HG03097 (cell line): ENCODE data around the gene PCDH9.
A peak's percentile ranks its signal among the peaks of the same experiment; 100 is the strongest.
"Not testable (repeated sequence)": the region's sequence is repeated elsewhere in the genome, so short reads cannot be mapped to it uniquely, and the experiment has no call there.

ENCODE experiments used
- ATAC-seq: cut with Tn5 transposase; IDR thresholded peaks from one replicate; pipeline ENCODE4 v1.9.1; 2021; ENCODE audit not compliant: unreplicated experiment, low FRiP score

The PCDH9 gene

DNA sequence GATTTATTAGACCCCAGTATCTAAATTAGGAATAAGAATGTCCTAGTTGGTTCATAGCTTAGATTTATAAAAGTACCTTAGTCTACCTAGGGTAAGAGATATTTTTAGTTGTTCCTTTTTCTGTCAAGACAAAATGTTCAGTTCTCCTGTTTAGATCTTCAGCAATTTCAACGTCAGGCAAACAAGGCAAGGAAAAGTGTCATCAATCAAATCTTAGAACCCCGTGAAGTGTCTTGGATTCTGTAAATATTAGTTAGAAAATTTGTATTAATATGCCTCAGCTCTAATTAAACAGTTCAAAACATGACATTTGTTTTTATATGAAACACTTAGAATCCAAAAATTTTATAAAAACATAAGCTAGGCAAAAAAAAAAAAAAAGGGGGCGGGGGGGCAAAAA is 296.6 kb downstream of the PCDH9 start:
- no peak for ATAC-seq

DNA sequence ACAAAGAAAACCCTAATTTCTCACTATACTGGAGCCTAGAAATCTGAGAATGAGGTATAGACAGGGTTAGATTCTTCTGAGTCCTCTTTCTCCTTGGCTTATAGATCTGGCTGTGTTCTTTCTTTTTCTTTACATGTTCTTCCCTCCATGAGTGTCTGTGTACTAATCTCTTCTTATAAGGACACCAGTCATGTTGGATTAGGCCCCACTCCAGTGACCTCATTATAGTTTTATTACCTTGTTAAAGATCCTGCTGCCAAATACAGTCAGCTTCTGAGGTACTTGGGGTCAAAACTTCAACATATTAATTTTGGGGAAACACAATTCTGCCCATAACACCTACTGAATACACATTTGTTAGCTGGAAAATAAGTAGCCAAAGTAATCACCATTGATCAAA is 302.6 kb downstream of the PCDH9 start:
- ATAC-seq = no peak

DNA sequence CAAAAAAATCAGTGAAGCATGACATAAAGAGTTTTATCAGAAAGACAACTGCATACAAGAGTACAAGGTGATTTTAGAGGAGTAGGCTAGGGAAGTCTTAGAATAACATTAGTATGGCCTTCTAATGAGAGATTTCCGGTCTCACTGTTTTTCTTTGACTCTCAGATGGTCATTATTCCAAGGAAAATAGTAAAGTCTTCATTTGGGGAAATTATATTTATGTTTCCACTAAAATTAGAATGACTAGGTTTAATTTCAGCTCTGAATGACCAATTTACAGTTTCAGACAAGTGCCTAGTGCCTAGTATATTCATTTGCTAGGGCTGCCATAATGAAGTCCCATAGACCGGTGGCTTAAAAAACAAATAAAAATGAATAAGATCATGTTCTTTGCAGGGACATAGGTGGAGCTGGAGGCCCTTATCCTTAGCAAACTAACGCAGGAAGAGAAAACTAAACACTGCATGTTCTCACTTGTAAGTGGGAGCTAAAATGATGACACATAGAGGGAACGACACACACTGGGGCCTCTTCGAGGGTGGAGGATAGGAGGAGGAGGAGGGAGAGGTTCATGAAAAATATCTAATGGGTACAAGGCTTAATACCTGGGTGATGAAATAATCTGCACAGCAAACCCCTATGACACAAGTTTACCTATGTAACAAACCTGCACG is 303.1 kb downstream of the PCDH9 start:
- no peak for ATAC-seq

DNA sequence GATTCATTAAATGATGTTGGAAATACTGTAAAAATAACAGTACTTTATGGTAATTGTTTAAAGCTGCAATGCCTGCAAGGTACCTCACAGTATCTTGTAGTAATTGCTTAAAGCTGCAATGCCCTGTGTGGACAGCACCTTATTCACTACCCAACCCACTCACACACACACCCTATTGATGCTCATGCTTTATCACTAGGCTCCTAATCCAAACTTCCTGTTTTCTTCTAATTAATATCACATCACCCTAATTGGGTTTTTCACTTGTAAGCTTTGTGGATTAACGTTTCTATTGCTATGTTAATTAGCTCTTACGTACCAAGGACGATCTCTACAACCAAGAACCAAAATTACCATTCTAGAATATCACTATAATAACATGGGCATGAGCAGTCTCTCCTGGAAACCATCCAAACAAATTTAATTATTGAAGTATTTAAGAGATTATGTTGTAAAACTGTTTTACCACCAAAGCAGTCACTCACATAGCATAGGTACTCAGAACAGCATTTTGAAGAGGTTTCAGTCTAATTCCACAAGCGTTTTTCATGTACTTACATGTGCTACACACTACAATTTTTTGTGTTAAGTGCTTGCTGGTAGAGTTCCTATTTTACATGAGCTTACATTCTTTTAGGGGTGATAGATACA is 303.8 kb downstream of the PCDH9 start:
- no peak for ATAC-seq

DNA sequence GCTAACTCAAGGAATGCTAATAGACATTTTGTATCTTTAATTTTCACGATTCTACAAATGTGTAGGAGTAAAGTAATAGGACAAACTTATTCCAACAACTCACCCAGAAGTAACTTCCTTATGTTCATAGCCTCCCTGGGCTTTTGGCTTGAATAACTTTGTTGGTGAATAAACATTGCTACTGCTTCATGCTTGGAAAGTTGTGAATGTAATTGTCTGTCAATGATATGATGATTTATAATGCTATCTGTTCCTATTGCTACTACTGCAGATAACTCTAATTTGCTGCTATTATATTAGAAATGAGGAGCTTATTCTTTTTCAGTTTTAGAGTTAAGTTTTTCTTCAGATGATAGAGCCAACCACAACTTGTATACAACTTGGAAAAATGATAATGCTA is 307.7 kb downstream of the PCDH9 start:
- no peak for ATAC-seq

DNA sequence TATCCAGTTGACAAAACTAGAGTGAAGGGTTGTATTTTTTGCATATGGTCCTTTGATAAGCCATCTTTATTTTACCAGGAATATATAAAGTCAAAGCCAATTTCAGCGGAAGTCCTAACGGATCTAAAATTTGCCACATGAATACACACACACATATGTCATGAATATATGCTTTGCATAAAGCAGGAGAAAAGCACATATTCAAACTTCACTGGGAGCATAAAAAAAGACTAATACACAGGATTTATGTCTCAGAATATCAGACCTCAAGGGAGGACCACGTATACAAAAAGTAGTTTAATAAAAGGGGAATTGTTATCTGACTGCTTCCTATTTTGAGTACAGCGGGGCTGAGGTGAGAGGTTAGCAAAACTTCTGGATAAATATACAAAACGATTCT is 308.7 kb downstream of the PCDH9 start:
- ATAC-seq = no peak

DNA sequence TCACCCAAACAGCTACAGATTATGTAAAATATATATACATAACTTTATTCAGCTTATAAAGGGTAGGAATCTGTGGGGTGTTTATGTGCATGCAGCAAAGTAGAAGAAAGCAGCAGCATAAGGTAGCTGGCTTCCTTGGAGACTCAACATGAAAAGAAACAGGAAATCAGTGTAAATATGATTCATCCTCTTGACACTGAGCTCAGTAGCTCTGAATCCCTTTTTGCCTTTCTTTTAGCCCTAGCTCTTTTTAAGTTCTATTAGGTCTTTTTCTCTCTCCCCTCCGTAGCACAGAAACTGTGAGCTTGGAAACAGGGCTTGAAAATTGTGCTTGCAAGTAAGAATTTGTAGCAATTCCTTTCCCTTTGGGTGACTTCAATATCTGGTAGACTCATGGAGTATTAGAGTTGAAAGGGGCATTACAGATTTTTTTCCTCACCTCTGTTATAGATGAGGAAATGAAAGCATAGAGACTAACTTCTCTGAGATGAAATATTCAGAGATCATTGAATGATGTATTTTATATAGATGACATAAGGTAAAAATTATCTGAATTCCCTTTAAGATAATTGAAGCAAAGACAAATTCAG is 314.4 kb downstream of the PCDH9 start:
- no peak for ATAC-seq

DNA sequence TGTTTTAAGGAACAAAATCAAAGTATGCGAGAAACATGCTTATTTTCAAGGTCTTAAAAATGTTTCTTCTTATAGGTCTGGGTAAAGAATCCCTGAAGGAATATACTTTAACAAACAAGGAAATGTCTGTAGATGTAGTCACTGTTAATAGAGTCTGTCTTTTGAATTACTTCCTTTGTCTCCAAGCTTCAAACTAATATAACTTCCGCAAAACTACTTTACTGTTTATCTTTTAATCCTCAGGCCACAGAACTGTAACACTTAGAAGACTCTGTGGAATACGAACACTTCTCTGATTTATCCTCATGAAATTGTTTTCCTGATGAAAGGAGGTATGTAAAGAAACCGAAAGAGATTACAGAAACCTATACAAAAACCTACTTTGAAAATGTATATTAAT is 316.0 kb downstream of the PCDH9 start:
- ATAC-seq = no peak

DNA sequence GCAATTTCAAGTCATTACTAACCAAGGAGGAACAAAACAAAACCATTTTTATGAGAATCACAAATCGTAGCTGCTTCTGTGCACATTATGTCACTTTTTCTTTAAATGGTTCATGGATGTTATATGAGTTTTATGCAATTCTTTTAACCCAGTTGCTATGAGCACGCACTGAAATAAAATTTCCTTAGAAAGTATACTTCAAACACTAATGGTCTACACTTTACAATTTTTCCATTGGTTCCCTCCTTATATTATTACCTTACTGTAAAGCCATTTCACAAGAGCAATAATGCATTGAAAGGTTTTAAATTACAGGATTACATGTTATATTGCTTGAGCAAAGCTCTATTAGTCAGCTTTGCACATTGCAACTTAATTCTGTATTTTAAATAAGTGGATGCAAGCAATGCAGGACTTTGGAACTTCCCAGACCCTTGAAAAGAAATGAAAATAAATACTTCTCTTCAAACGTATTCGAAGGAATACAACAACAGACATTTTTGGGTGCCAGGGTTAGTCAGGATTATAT is 318.7 kb downstream of the PCDH9 start:
- no peak for ATAC-seq

DNA sequence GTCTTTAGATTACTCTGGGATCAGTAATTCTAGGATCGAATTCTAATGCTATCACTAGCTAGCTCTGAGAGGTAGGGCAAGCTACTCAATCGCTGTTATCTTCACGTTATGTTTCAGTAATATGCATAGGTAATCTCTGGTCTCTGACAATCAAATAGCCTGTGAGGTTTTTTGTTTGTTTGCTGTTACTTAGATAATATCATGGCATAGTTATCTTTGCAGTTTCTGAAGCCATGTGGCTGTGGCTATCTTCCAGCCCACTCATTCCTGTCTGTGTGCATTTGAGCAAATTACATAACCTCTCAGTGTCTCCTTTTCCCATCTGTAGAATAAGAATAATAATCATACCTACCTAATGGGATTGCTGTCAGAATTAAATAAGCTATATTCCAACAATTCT is 330.2 kb downstream of the PCDH9 start:
- ATAC-seq = no peak

DNA sequence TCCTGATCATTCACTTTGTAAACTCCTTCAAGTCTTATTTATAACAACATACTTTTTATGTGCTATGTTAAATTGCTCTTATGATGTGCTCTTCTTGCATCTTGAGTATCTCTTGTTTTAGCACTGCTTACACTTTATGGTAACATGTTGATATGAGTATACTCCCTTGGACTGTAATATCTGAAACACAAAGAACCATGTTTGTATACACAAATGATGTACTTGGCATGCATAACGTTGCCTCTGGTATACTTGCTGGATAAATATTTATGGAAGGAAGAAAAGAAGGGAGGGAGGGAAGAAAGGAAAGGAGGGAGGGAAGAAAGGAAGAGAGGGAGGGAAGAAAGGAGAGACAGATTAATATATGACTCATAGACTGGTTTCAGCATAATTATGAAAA is 333.2 kb downstream of the PCDH9 start:
- ATAC-seq = no peak

DNA sequence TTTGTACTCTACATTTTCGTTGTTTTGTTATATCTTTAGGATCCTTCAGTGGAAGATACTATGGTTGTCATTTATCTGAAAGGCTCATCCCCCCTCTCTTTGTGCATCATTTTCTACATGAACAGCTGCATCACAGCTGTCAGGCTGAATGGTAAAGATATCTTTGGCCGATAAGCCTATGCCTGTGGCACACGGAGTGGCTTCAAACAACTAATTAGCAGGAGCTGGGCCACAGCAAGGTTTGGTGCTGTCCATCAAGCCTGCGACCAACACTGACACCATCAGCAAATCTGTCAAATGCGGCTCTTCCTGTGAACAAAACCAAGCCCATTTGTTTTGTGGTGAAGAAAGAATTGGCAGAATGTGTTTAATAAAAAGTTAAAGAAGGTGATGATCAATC is 334.4 kb downstream of the PCDH9 start:
- no peak for ATAC-seq

DNA sequence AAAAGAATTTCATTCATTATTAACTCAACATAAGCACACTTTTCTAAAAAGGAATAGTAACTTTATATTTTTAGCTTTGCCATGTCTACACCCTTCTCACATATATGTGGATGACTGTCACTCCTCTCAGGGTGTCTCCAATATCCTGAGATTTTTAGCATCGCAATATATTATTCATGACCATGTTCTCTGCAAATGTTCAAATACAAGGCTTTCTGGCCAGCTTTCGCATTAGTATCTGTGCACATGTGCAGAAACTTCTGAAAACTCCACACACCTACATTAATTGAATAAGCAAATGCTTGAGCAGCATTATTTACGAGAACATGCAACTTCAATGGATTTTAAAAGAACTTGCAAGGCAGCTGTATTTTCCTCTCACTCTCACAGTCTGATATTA is 334.8 kb downstream of the PCDH9 start:
- ATAC-seq = no peak

DNA sequence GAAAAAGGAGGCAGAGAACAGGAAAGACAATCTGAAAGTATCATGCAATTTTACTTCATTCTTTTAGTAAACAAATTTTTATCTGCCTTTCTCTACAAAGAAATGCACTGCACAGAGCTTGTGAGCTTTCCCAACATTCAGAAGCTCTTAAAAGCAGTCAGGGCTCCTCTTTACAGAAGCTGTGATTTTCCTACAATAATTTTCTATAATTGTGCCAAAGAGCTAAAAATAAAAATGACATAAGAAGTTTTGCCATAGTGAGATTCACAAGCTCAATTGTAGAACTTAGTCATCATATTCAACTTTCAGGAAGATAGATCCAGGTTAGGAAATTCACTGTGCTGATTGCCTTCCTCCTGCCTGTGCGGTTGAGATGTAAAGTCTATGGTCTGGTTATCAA is 341.4 kb downstream of the PCDH9 start:
- ATAC-seq = no peak

DNA sequence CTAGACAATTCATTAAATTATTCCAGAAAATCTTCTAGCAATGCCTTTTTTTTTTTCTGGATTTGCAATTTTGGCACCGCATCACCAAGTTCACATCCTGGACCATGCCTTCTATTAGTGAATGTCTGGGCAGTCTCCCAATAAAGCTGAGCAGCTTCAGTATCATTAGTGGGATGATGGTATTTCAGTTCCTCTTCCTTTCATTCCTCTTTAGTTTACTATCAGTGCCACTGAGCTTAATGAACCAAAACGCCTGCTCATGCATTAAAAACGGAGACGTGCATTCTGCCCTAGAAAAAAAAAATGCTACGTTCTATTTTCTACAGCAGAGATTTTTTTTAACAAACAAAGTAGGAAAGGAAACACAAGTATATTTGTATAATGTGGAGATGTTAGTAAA is 343.0 kb downstream of the PCDH9 start:
- peak; percentile 61 for ATAC-seq

DNA sequence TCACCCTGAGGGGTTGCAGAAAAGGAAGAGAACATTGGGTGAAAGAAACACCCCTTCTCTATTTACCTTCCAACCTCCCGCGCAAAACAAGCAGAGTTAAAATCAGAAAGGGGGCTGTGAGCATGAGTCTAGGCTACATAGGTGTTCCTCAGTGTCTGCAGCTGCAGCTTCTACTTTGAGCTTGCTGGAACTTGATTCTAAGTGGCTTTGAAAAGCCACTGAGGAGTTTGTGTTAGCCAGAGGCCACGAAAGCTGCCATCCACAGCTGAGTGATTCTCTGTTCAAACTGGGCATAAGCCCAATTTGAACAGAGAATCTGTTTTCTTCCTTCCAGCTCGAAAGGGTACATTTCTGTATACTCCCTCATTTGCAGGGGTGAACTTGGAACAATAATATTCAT is 343.9 kb downstream of the PCDH9 start:
- no peak for ATAC-seq

DNA sequence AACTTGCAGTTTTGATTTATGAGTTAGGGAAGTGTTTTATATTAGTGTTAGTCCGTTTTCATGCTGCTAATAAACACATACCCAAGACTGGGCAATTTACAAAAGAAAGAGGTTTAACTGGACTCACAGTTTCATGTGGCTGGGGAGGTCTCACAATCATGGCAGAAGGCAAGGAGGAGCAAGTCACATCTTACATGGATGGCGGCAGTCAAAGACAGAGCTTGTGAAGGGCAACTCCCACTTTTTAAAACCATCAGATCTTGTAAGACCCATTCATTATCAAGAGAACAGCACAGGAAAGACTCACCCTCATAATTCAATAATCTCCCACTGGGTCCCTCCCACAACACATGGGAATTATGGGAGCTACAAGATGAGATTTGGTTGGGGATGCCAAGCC is 349.0 kb downstream of the PCDH9 start:
- not testable (repeated sequence) for ATAC-seq

DNA sequence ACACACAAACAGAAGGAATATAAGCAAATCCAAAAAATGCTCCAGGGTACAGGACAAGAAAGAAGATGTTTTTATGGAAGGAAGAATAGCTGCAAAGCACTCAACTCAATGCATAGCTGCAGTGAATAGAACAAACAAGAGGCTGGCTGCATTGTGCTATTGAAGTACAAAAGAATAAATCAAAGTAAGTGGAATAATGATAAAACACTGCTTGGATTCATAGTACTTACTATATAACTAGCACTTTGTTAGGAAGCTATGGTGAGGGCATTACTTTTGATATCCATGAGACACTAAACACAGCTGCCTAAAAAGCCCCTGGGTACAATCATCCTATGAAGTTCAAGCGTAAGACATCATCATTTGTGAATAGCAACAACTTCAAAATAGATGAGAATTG is 350.1 kb downstream of the PCDH9 start:
- no peak for ATAC-seq

DNA sequence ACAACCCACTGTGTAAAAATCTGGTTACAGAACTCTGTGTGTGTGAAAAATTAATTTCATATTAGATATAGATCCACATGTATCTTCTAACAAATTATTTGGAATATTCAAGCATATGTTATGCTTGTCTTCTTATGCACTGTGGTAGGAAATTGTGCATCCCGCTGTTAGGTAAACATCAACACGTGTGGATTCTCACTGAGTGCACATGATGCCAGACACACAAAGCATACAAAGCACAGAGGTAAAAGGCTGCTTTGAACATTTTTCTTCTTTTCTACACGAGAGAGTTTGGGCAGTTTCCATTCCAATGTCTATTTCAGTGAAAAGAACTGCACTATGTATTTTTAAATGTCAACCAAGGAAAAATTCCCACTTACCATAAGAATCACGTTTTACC is 354.9 kb downstream of the PCDH9 start:
- ATAC-seq = no peak

DNA sequence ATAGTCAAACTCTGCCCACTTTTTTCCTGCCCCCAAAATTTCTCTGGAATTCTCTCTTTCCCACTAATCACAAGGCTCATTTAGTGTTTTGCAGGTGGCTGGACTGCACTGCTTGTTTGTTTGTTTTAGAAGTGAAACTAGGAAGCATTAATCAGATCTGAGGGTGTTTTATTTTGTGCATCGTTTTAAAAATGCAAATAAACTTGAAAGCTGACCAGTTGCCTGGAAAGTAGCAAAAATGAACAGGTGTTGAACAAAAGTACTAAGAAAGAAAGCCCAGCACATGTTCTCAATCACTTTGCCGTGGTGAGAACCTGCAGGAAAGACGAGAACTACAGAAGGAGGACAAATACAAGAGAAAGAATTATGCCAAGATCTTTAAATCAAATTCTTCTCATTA is 365.5 kb downstream of the PCDH9 start:
- no peak for ATAC-seq

DNA sequence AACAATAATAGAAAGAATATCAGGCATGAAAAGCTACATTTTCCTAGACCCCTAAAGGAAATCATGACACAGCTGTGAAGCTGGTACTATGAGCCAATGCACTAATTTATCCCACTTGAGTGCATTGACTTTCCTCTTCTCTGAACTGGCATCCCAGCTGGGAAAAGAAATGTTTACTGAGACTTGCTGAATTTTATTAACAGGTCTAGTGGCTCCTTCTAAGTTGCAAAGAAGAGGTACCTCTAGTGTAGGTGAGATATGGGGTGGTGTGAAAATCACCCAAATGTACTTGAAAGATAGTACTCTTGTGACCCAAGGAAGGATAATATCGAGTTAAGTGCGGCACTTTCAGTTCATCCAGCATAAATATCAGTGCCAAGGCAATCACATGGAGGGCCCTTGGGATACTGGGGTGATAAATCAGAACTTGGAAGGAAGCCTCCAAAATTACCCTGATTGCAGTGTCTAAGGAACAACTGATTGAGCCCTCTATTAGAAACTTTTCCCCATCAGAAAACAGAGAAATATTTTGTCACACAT is 369.2 kb downstream of the PCDH9 start:
- ATAC-seq = no peak
